Ureter (tissue), 1 donor: Measurements from ENCODE around the gene MORN5. TPM values are rescaled to one million over a fixed set of nuclear protein-coding genes. Genes with fewer than 3 reads are reported as not detected.

ENCODE experiments used
- DNase-seq: peaks from one replicate; pipeline ENCODE4 v3.0.0-alpha.2; 2020; ENCODE audit warnings: low spot score
- total RNA-seq: library from RNA; stranded (reverse); gene quantifications from one replicate; pipeline ENCODE4 v1.2.4, GENCODE V29; 2023
- donor health status: DM: yes; HTN: yes; CAD: no.

Gene MORN5
- total RNA-seq, 1 donor from 2014 or later: 1.4 TPM

GRCh38 chr9:122124528-122124927 lies 35.2 kb upstream of the MORN5 start:
- DNase-seq: no peak

GRCh38 chr9:122125158-122125508 lies 34.6 kb upstream of the MORN5 start:
- peak; percentile 82 for DNase-seq

GRCh38 chr9:122125509-122126330 lies 34.0 kb upstream of the MORN5 start:
- no peak for DNase-seq

GRCh38 chr9:122126331-122127261 lies 33.1 kb upstream of the MORN5 start:
- DNase-seq: no peak

- no peak for DNase-seq
Observed at GRCh38 chr9:122127396-122127798, 32.3 kb upstream of the MORN5 start.

GRCh38 chr9:122128007-122128968 lies 31.4 kb upstream of the MORN5 start:
- no peak for DNase-seq

GRCh38 chr9:122128969-122129343 lies 30.8 kb upstream of the MORN5 start:
- DNase-seq: no peak

- no peak for DNase-seq
Observed at GRCh38 chr9:122129969-122130368, 29.7 kb upstream of the MORN5 start.

GRCh38 chr9:122130837-122131236 lies 28.9 kb upstream of the MORN5 start:
- DNase-seq: no peak

GRCh38 chr9:122131401-122132001 lies 28.2 kb upstream of the MORN5 start:
- no peak for DNase-seq

- no peak for DNase-seq
Observed at GRCh38 chr9:122132539-122132938, 27.2 kb upstream of the MORN5 start.

GRCh38 chr9:122133263-122133983 lies 26.3 kb upstream of the MORN5 start:
- DNase-seq: no peak

GRCh38 chr9:122133984-122134535 lies 25.6 kb upstream of the MORN5 start:
- no peak for DNase-seq

- peak; percentile 23 for DNase-seq
Observed at GRCh38 chr9:122134822-122135528, 24.7 kb upstream of the MORN5 start.

GRCh38 chr9:122135529-122135859 lies 24.2 kb upstream of the MORN5 start:
- no peak for DNase-seq

- DNase-seq: no peak
Observed at GRCh38 chr9:122138560-122139268, 21.0 kb upstream of the MORN5 start.

- no peak for DNase-seq
Observed at GRCh38 chr9:122140368-122141193, 19.1 kb upstream of the MORN5 start.

GRCh38 chr9:122141671-122142070 lies 18.0 kb upstream of the MORN5 start:
- DNase-seq: no peak
